Smooth muscle cell (in vitro differentiated cells): ENCODE results near the gene CENPM. TPM values are rescaled to one million over a fixed set of nuclear protein-coding genes. Genes with fewer than 3 reads are reported as not detected.
A peak's percentile ranks its signal among the peaks of the same experiment; 100 is the strongest.

Source experiments
- DNase-seq: peaks from one replicate; lab custom pipeline; 2025; ENCODE audit not compliant: unreplicated experiment; lab: John Stamatoyannopoulos, UW
- H2AFZ ChIP-seq: fragments of 200-600 bp; sonication (generic); 2 replicates; pipeline ENCODE4 v1.6.0; 2016; ENCODE audit warnings: antibody characterized with exemption, low read depth, mild to moderate bottlenecking
- H3F3A ChIP-seq: fragments of 200-600 bp; sonication (generic); 2 replicates; pipeline ENCODE4 v1.6.0; 2017; ENCODE audit warnings: antibody characterized with exemption, low read depth
- H3K27ac ChIP-seq: fragments of 200-600 bp; sonication (generic); 2 replicates; pipeline ENCODE4 v1.5.1; 2016; ENCODE audit warnings: low read depth, mild to moderate bottlenecking
- H3K27me3 ChIP-seq: fragments of 200-600 bp; sonication (generic); 2 replicates; pipeline ENCODE4 v1.6.1; 2016; ENCODE audit warnings: low read depth, mild to moderate bottlenecking
- H3K36me3 ChIP-seq: fragments of 200-600 bp; sonication (generic); 2 replicates; pipeline ENCODE4 v1.5.1; 2016; ENCODE audit warnings: low read depth
- H3K4me1 ChIP-seq: fragments of 200-600 bp; sonication (generic); 2 replicates; pipeline ENCODE4 v1.5.1; 2016; ENCODE audit warnings: low read depth
- H3K4me2 ChIP-seq: fragments of 200-600 bp; sonication (generic); 2 replicates; pipeline ENCODE4 v1.6.0; 2016; ENCODE audit warnings: mild to moderate bottlenecking
- H3K4me3 ChIP-seq: fragments of 200-600 bp; sonication (generic); 2 replicates; pipeline ENCODE4 v1.5.1; 2016; ENCODE audit warnings: mild to moderate bottlenecking
- H3K79me2 ChIP-seq: fragments of 200-600 bp; sonication (generic); 2 replicates; pipeline ENCODE4 v1.6.0; 2016; ENCODE audit warnings: low read depth, mild to moderate bottlenecking
- H3K9ac ChIP-seq: fragments of 200-600 bp; sonication (generic); 2 replicates; pipeline ENCODE4 v1.6.0; 2016; ENCODE audit warnings: low read depth
- H3K9me3 ChIP-seq: fragments of 200-600 bp; sonication (generic); replicated peaks from 2 replicates; pipeline ENCODE4 v1.5.1; 2016; ENCODE audit warnings: low read depth
- H4K20me1 ChIP-seq: fragments of 200-600 bp; sonication (generic); 2 replicates; pipeline ENCODE4 v1.6.0; 2016; ENCODE audit warnings: low read depth
- CTCF ChIP-seq: fragments of 200-600 bp; sonication (generic); IDR thresholded peaks from 2 replicates; pipeline ENCODE4 v1.5.1; 2017; ENCODE audit warnings: borderline replicate concordance, mild to moderate bottlenecking, antibody characterized with exemption; ENCODE audit not compliant: insufficient read depth, poor library complexity, severe bottlenecking
- WGBS: methylation state at CpG from one replicate; pipeline ENCODE4 v1.1.7; 2016; ENCODE audit warnings: low lambda C conversion rate; 5-methylcytosine and 5-hydroxymethylcytosine counted together
- polyA plus RNA-seq: library from polyadenylated mRNA; unstranded; fragments of >200 nt; fragmentation: Nextera tagmentation; extraction: Ambion mirVana; gene quantifications from 2 replicates; pipeline ENCODE4 v1.2.1, GENCODE V29; 2016
- total RNA-seq: library from RNA; depleted of rRNA; stranded (reverse); fragments of >200 nt; gene quantifications from 2 replicates; pipeline ENCODE4 v1.2.3, GENCODE V29; 2014

Gene CENPM
- total and polyA plus RNA-seq, 2 experiments from 2014 or later = 5.6 to 16.0 TPM

- H3K9me3 ChIP-seq = no peaks in the 10 kb centered on the region
- H4K20me1 ChIP-seq = no peaks in the 10 kb centered on the region
- H3K9ac ChIP-seq = no peak overlapping the region
- no peak overlapping the region for H3K4me3 ChIP-seq
- H2AFZ ChIP-seq = no peak overlapping the region
- H3K36me3 ChIP-seq = no peaks in the 10 kb centered on the region
- no peak overlapping the region for H3K4me2 ChIP-seq
- no peaks in the 10 kb centered on the region for H3K79me2 ChIP-seq
- DNase-seq = no peak
- TF ChIP-seq CTCF = no peak
- H3K27me3 ChIP-seq = peaks cover 30% of the 10 kb centered on the region
- H3K4me1 ChIP-seq = peaks cover 3% of the 10 kb centered on the region
- no peak overlapping the region for H3K27ac ChIP-seq
- WGBS = 65% methylated on average over 6 of the region's 6 CpGs
- no peaks in the 10 kb centered on the region for H3F3A ChIP-seq
These were observed 19.1 kb downstream of the CENPM start for GRCh38 chr22:41927813-41928212.

- 5% methylated on average over 26 of the region's 48 CpGs for WGBS
- DNase-seq = peak; percentile 14
- no peak overlapping the region for H3K27ac ChIP-seq
- no peak overlapping the region for H3K9ac ChIP-seq
- no peaks in the 10 kb centered on the region for H3F3A ChIP-seq
- no peaks in the 10 kb centered on the region for H3K36me3 ChIP-seq
- H3K4me2 ChIP-seq = peak overlapping the region; percentile 84
- no peaks in the 10 kb centered on the region for H4K20me1 ChIP-seq
- H3K4me3 ChIP-seq = peak overlapping the region; percentile 38
- no peaks in the 10 kb centered on the region for H3K79me2 ChIP-seq
- no peaks in the 10 kb centered on the region for H3K9me3 ChIP-seq
- peaks cover 30% of the 10 kb centered on the region for H3K27me3 ChIP-seq
- peak; percentile 70 for TF ChIP-seq CTCF
- H2AFZ ChIP-seq = no peak overlapping the region
- H3K4me1 ChIP-seq = peaks cover 3% of the 10 kb centered on the region
These were observed 21.0 kb downstream of the CENPM start for GRCh38 chr22:41925783-41926460.

- TF ChIP-seq CTCF = no peak
- no peak overlapping the region for H3K4me3 ChIP-seq
These were observed 23.2 kb downstream of the CENPM start for GRCh38 chr22:41923595-41924276.

More at GRCh38 chr22:41923595-41924276, 23.2 kb downstream of the CENPM start:
- Histone ChIP-seq H3K79me2 (no peaks in the 10 kb centered on the region), H3K9me3 (no peaks in the 10 kb centered on the region), H2AFZ (no peak overlapping the region), H3F3A (no peaks in the 10 kb centered on the region), H3K36me3 (no peaks in the 10 kb centered on the region), H3K27ac (no peak overlapping the region), H3K4me2 (no peak overlapping the region), H3K27me3 (peaks cover 30% of the 10 kb centered on the region), H4K20me1 (no peaks in the 10 kb centered on the region), H3K9ac (no peak overlapping the region), H3K4me1 (peaks cover 10% of the 10 kb centered on the region)
- WGBS = 94% methylated on average over 14 of the region's 14 CpGs
- DNase-seq = no peak
